IMR-90 (cell line): ENCODE results near the gene HDGFL1. TPM values are rescaled to one million over a fixed set of nuclear protein-coding genes. Genes with fewer than 3 reads are reported as not detected.

Experiments used
- ATAC-seq: fragments of 200-7000 bp; cut with Tn5 transposase; 2 replicates; pipeline ENCODE4 v1.9.1; 2020; ENCODE audit warnings: low read depth, mild to moderate bottlenecking, moderate library complexity
- BruUV-seq: library from RNA; stranded (reverse); fragments of 400-500 nt; replicated peaks from 2 replicates; lab custom pipeline; 2021; lab: Mats Ljungman, UMichigan
- CTCF ChIA-PET: fragments of 300-600 bp; formaldehyde crosslinking; extraction: SDS; loops from one replicate; lab custom pipeline; 2021; ENCODE audit warnings: antibody characterized with exemption; lab: Yijun Ruan, JAX
- POLR2A ChIA-PET: fragments of 300-600 bp; sonication (Branson Sonifier 250); formaldehyde crosslinking; loops from one replicate; lab custom pipeline; 2022; ENCODE audit warnings: antibody characterized with exemption; ENCODE audit not compliant: unreplicated experiment; lab: Charles Lee
- DNase-seq: peaks from one replicate; pipeline ENCODE4 v3.0.0; 2013
- H2AFZ ChIP-seq: replicated peaks from 2 replicates; pipeline ENCODE3; 2013; ENCODE audit warnings: low read length, mild to moderate bottlenecking; ENCODE audit not compliant: poor library complexity
- H2AK5ac ChIP-seq: 2 replicates; pipeline ENCODE4 v1.6.1; 2013; ENCODE audit warnings: low read depth, low read length, inconsistent platforms
- H2AK9ac ChIP-seq: replicated peaks from 2 replicates; pipeline ENCODE3; 2013; ENCODE audit warnings: mild to moderate bottlenecking, low read depth, low read length, moderate library complexity; ENCODE audit not compliant: poor library complexity
- H2BK120ac ChIP-seq: 2 replicates; pipeline ENCODE4 v1.6.1; 2013; ENCODE audit warnings: low read depth, low read length, inconsistent platforms
- H2BK15ac ChIP-seq: 3 replicates; pipeline ENCODE4 v1.6.1; 2013; ENCODE audit warnings: low read depth, low read length, inconsistent platforms
- H2BK20ac ChIP-seq: 2 replicates; pipeline ENCODE4 v1.6.1; 2013; ENCODE audit warnings: low read depth, mild to moderate bottlenecking, inconsistent platforms, low read length, moderate library complexity
- H2BK5ac ChIP-seq: 2 replicates; pipeline ENCODE4 v1.6.1; 2013; ENCODE audit warnings: mild to moderate bottlenecking, low read depth, low read length, inconsistent platforms; ENCODE audit not compliant: poor library complexity, severe bottlenecking
- H3K14ac ChIP-seq: replicated peaks from 2 replicates; pipeline ENCODE4 v1.6.1; 2013; ENCODE audit warnings: low read depth, low read length, inconsistent platforms
- H3K18ac ChIP-seq: 2 replicates; pipeline ENCODE4 v1.6.1; 2013; ENCODE audit warnings: low read depth, low read length, control low read depth
- H3K23ac ChIP-seq: 2 replicates; pipeline ENCODE4 v1.6.1; 2013; ENCODE audit warnings: low read depth, low read length, inconsistent platforms
- H3K27ac ChIP-seq: 2 replicates; pipeline ENCODE4 v1.5.1; 2013; ENCODE audit warnings: mild to moderate bottlenecking, control low read depth, low read length; ENCODE audit not compliant: insufficient read depth
- H3K27me3 ChIP-seq: 2 replicates; pipeline ENCODE4 v1.6.1; 2013; ENCODE audit warnings: low read length; ENCODE audit not compliant: control insufficient read depth, insufficient read depth
- H3K36me3 ChIP-seq: 2 replicates; pipeline ENCODE4 v1.6.1; 2013; ENCODE audit warnings: low read length, mixed read lengths; ENCODE audit not compliant: control insufficient read depth, insufficient read depth
- H3K4ac ChIP-seq: 2 replicates; pipeline ENCODE4 v1.6.1; 2013; ENCODE audit warnings: low read depth, low read length, inconsistent platforms
- H3K4me1 ChIP-seq: 2 replicates; pipeline ENCODE4 v1.6.1; 2013; ENCODE audit warnings: low read length, mixed read lengths; ENCODE audit not compliant: control insufficient read depth, insufficient read depth
- H3K4me2 ChIP-seq: 2 replicates; pipeline ENCODE4 v1.6.1; 2013; ENCODE audit warnings: low read depth, mild to moderate bottlenecking, control low read depth, low read length, moderate library complexity
- H3K4me3 ChIP-seq: 2 replicates; pipeline ENCODE4 v1.5.1; 2013; ENCODE audit warnings: low read depth, mild to moderate bottlenecking, control low read depth, low read length, moderate library complexity; ENCODE audit not compliant: insufficient read depth
- H3K56ac ChIP-seq: 2 replicates; pipeline ENCODE4 v1.6.1; 2013; ENCODE audit warnings: low read length, inconsistent platforms; ENCODE audit not compliant: insufficient read depth; ENCODE audit errors: extremely low read depth
- H3K79me1 ChIP-seq, 2 experiments: 2 replicates each; pipeline ENCODE4 v1.6.1; 2013; ENCODE audit warnings: low read length in 2 of 2, inconsistent platforms in 1 of 2, low read depth in 1 of 2
- H3K9ac ChIP-seq: 2 replicates; pipeline ENCODE4 v1.6.1; 2013; ENCODE audit warnings: low read depth, low read length, control low read depth
- H3K9me1 ChIP-seq: 2 replicates; pipeline ENCODE4 v1.6.1; 2013; ENCODE audit warnings: low read length, inconsistent platforms; ENCODE audit not compliant: insufficient read depth
- H3K9me3 ChIP-seq: 2 replicates; pipeline ENCODE4 v1.6.1; 2013; ENCODE audit warnings: low read length; ENCODE audit not compliant: control insufficient read depth, insufficient read depth
- H4K20me1 ChIP-seq: 2 replicates; pipeline ENCODE4 v1.6.1; 2013; ENCODE audit warnings: low read length, inconsistent platforms; ENCODE audit not compliant: insufficient read depth
- H4K5ac ChIP-seq: 2 replicates; pipeline ENCODE4 v1.6.1; 2013; ENCODE audit warnings: mild to moderate bottlenecking, low read depth, low read length, control low read depth
- H4K8ac ChIP-seq, 2 experiments: 2 replicates each; pipeline ENCODE4 v1.6.1; 2013; ENCODE audit warnings: low read depth in 2 of 2, low read length in 2 of 2, control low read depth in 1 of 2, inconsistent platforms in 1 of 2
- H4K91ac ChIP-seq: 2 replicates; pipeline ENCODE4 v1.6.1; 2013; ENCODE audit warnings: low read depth, low read length, inconsistent platforms; ENCODE audit not compliant: insufficient read depth
- BHLHE40 ChIP-seq: fragments of 150-350 bp; IDR thresholded peaks from 2 replicates; pipeline ENCODE4 v1.6.1; 2016; ENCODE audit warnings: mild to moderate bottlenecking, low read depth, low read length
- CEBPB ChIP-seq: IDR thresholded peaks from 2 replicates; pipeline ENCODE4 v1.6.1; 2012; ENCODE audit warnings: low read depth, low read length, improper control_type of control experiment
- CHD1 ChIP-seq: IDR thresholded peaks from 2 replicates; pipeline ENCODE4 v1.6.1; 2012; ENCODE audit warnings: low read depth, low read length, improper control_type of control experiment
- FOS ChIP-seq: fragments of 150-350 bp; IDR thresholded peaks from 2 replicates; pipeline ENCODE4 v1.6.1; 2016; ENCODE audit warnings: low read depth, low read length
- MAFK ChIP-seq: IDR thresholded peaks from 2 replicates; pipeline ENCODE4 v1.6.1; 2012; ENCODE audit warnings: low read depth, low read length, improper control_type of control experiment
- MAZ ChIP-seq: IDR thresholded peaks from 2 replicates; pipeline ENCODE4 v1.6.1; 2012; ENCODE audit warnings: low read depth, mild to moderate bottlenecking, low read length, improper control_type of control experiment, moderate library complexity, borderline replicate concordance
- MXI1 ChIP-seq: IDR thresholded peaks from 2 replicates; pipeline ENCODE4 v1.6.1; 2012; ENCODE audit warnings: low read depth, mild to moderate bottlenecking, low read length, moderate library complexity, borderline replicate concordance
- NFE2L2 ChIP-seq: fragments of 150-350 bp; IDR thresholded peaks from 2 replicates; pipeline ENCODE4 v1.6.1; 2016; ENCODE audit warnings: low read depth, mild to moderate bottlenecking, low read length
- POLR2A ChIP-seq: IDR thresholded peaks from 2 replicates; pipeline ENCODE4 v1.6.1; 2012; ENCODE audit warnings: mild to moderate bottlenecking, low read depth, low read length
- RAD21 ChIP-seq: IDR thresholded peaks from 2 replicates; pipeline ENCODE4 v1.6.1; 2012; ENCODE audit warnings: low read length, improper control_type of control experiment
- RCOR1 ChIP-seq: IDR thresholded peaks from 2 replicates; pipeline ENCODE4 v1.6.1; 2012; ENCODE audit warnings: mild to moderate bottlenecking, low read length, improper control_type of control experiment; ENCODE audit not compliant: insufficient replicate concordance
- RFX5 ChIP-seq: IDR thresholded peaks from 2 replicates; pipeline ENCODE4 v1.8.0; 2012; ENCODE audit warnings: low read depth, mild to moderate bottlenecking, low read length, moderate library complexity
- SMC3 ChIP-seq: fragments of 150-350 bp; IDR thresholded peaks from 2 replicates; pipeline ENCODE4 v1.6.1; 2016; ENCODE audit warnings: low read depth, mild to moderate bottlenecking, antibody characterized with exemption, low read length, moderate library complexity
- WGBS, 2 experiments: methylation state at CpG; one replicate each; pipeline versions ENCODE4 v1.1.5 to v1.1.7; 2013; ENCODE audit warnings: missing lambda C conversion rate in 2 of 2; ENCODE audit not compliant: insufficient read length in 1 of 2; ENCODE audit errors: extremely low coverage in 2 of 2; 5-methylcytosine and 5-hydroxymethylcytosine counted together
- dilution Hi-C: fragments of 300-500 bp; cut with HindIII; formaldehyde crosslinking; loops from one replicate; pipeline ENCODE4 v1.14.3; 2018; ENCODE audit warnings: low sequenced_read_pairs; ENCODE audit not compliant: unreplicated experiment
- in situ Hi-C: fragments of 300-500 bp; cut with MboI; formaldehyde crosslinking; loops from 3 replicates; pipeline ENCODE4 v1.14.3; 2019; ENCODE audit warnings: low sequenced_read_pairs, inconsistent platforms, mixed read lengths
- intact Hi-C: fragments of 100-400 bp; cut with micrococcal nuclease; formaldehyde crosslinking; loops from 2 replicates; pipeline ENCODE4 v1.10.0; 2022
- polyA plus RNA-seq, 3 experiments: library from polyadenylated mRNA; depleted of rRNA; stranded (reverse); fragments of >200 nt; gene quantifications; 2 replicates each; pipeline ENCODE4 v1.2.3, GENCODE V29; 2012; ENCODE audit warnings: low replicate concordance in 1 of 3
- total RNA-seq: library from RNA; depleted of rRNA; stranded (reverse); fragments of >200 nt; gene quantifications from 2 replicates; pipeline ENCODE4 v1.2.3, GENCODE V29; 2012
- TF ChIP-seq, protein P1 (sequence below): fragments of 150-350 bp; IDR thresholded peaks from 2 replicates; pipeline ENCODE4 v1.6.1; 2017; ENCODE audit warnings: mild to moderate bottlenecking, antibody characterized with exemption, low read length, low read depth
- TF ChIP-seq, protein P2 (sequence below): fragments of 150-350 bp; IDR thresholded peaks from 2 replicates; pipeline ENCODE4 v1.6.1; 2016; ENCODE audit warnings: low read depth, mild to moderate bottlenecking, low read length, moderate library complexity, borderline replicate concordance
- TF ChIP-seq, protein P3 (sequence below): conservative IDR thresholded peaks from 2 replicates; pipeline ENCODE4 v1.5.1; 2012; ENCODE audit warnings: mild to moderate bottlenecking, low read depth, low read length, improper control_type of control experiment

The HDGFL1 gene
- total and polyA plus RNA-seq, 2 of the 4 experiments (the other 2 are of a cell fraction) = not detected

DNA sequence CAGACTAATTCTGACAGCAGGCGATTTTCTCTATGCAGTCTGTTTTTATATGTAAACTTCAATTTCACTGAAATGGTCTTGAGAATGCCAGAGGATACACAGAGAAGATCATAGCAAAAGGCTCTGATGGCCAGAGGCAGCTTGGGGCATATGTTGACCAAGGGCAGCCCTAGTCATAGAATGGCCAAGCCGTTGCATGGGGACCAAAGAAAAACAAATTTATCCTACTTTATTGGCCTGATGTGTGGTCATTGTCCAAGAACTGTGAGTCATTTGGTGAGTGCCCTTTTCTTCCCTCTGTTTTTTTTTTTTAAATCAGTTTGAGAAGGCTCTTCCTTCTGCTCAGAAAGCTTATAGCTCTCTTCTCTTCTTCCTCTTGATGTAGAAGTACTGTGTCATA is 5.8 kb downstream of the HDGFL1 start:
- ATAC-seq = no peak

More for the DNA sequence above, 5.8 kb downstream of the HDGFL1 start:
- H4K91ac ChIP-seq = no peak overlapping the region
- no peak overlapping the region for H3K18ac ChIP-seq
- no peaks in the 10 kb centered on the region for H3K27me3 ChIP-seq
- H3K56ac ChIP-seq = no peak overlapping the region
- ChIA-PET POLR2A (no interaction called here), CTCF (no interaction called here)
- H3K4ac ChIP-seq = no peak overlapping the region
- H3K14ac ChIP-seq = no peak overlapping the region
- H2BK120ac ChIP-seq = no peak overlapping the region
- no peak overlapping the region for H2AK5ac ChIP-seq
- no peak overlapping the region for H2AFZ ChIP-seq
- no peaks in the 10 kb centered on the region for H4K20me1 ChIP-seq
- H2BK20ac ChIP-seq = no peak overlapping the region
- H3K36me3 ChIP-seq = no peaks in the 10 kb centered on the region
- dilution Hi-C loops = no loop called here
- H3K9me3 ChIP-seq = no peaks in the 10 kb centered on the region
- no peak for TF ChIP-seq FOS
- no peak for TF ChIP-seq NFE2L2
- no peak for TF ChIP-seq CEBPB
- TF ChIP-seq MXI1 = no peak
- no peak for TF ChIP-seq MAZ
- no peak for TF ChIP-seq BHLHE40
- TF ChIP-seq, protein P1, sequence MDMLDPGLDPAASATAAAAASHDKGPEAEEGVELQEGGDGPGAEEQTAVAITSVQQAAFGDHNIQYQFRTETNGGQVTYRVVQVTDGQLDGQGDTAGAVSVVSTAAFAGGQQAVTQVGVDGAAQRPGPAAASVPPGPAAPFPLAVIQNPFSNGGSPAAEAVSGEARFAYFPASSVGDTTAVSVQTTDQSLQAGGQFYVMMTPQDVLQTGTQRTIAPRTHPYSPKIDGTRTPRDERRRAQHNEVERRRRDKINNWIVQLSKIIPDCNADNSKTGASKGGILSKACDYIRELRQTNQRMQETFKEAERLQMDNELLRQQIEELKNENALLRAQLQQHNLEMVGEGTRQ = no peak
- TF ChIP-seq RAD21 = no peak
- no peak for TF ChIP-seq CHD1
- TF ChIP-seq, protein P2, sequence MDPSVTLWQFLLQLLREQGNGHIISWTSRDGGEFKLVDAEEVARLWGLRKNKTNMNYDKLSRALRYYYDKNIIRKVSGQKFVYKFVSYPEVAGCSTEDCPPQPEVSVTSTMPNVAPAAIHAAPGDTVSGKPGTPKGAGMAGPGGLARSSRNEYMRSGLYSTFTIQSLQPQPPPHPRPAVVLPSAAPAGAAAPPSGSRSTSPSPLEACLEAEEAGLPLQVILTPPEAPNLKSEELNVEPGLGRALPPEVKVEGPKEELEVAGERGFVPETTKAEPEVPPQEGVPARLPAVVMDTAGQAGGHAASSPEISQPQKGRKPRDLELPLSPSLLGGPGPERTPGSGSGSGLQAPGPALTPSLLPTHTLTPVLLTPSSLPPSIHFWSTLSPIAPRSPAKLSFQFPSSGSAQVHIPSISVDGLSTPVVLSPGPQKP = no peak
- TF ChIP-seq SMC3 = no peak
- TF ChIP-seq RCOR1 = no peak
- TF ChIP-seq POLR2A = no peak
- no peak for TF ChIP-seq RFX5
- TF ChIP-seq MAFK = no peak
- TF ChIP-seq, protein P3, sequence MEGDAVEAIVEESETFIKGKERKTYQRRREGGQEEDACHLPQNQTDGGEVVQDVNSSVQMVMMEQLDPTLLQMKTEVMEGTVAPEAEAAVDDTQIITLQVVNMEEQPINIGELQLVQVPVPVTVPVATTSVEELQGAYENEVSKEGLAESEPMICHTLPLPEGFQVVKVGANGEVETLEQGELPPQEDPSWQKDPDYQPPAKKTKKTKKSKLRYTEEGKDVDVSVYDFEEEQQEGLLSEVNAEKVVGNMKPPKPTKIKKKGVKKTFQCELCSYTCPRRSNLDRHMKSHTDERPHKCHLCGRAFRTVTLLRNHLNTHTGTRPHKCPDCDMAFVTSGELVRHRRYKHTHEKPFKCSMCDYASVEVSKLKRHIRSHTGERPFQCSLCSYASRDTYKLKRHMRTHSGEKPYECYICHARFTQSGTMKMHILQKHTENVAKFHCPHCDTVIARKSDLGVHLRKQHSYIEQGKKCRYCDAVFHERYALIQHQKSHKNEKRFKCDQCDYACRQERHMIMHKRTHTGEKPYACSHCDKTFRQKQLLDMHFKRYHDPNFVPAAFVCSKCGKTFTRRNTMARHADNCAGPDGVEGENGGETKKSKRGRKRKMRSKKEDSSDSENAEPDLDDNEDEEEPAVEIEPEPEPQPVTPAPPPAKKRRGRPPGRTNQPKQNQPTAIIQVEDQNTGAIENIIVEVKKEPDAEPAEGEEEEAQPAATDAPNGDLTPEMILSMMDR = no peak
- no peak overlapping the region for H2BK15ac ChIP-seq
- H4K5ac ChIP-seq = no peak overlapping the region
- no CpG with 5 or more reads among the region's 2 CpGs for WGBS, 2 experiments
- no peak overlapping the region for H2BK5ac ChIP-seq
- H3K9ac ChIP-seq = no peak overlapping the region
- H3K4me3 ChIP-seq = no peak overlapping the region
- H3K27ac ChIP-seq = no peak overlapping the region
- no TSS peak for BruUV-seq
- H3K23ac ChIP-seq = no peak overlapping the region
- H3K79me1 ChIP-seq = no peaks in the 10 kb centered on the region
- no peaks in the 10 kb centered on the region for H3K9me1 ChIP-seq
- H4K8ac ChIP-seq = no peak overlapping the region
- H3K4me2 ChIP-seq = no peak overlapping the region
- no peak overlapping the region for H2AK9ac ChIP-seq
- in situ Hi-C loops = no loop called here
- no peaks in the 10 kb centered on the region for H3K4me1 ChIP-seq
- intact Hi-C loops = no loop called here
- peak; percentile 53 for DNase-seq
